DOHH2 (cell line): ENCODE data around the gene VSTM2L.

Experiments used
- EZH2phosphoT487 ChIP-seq: fragments of 200-600 bp; sonication (generic); IDR thresholded peaks from 2 replicates; pipeline ENCODE4 v1.6.1; 2017; ENCODE audit warnings: borderline replicate concordance, mild to moderate bottlenecking, antibody characterized with exemption, low read length, moderate library complexity, mixed read lengths
- TF ChIP-seq, protein P1 (sequence below): fragments of 200-600 bp; sonication (generic); IDR thresholded peaks from one replicate; pipeline ENCODE4 v1.5.1; 2014; ENCODE audit warnings: antibody characterized with exemption, mild to moderate bottlenecking, low read depth, low read length; ENCODE audit not compliant: poor library complexity, severe bottlenecking

DNA sequence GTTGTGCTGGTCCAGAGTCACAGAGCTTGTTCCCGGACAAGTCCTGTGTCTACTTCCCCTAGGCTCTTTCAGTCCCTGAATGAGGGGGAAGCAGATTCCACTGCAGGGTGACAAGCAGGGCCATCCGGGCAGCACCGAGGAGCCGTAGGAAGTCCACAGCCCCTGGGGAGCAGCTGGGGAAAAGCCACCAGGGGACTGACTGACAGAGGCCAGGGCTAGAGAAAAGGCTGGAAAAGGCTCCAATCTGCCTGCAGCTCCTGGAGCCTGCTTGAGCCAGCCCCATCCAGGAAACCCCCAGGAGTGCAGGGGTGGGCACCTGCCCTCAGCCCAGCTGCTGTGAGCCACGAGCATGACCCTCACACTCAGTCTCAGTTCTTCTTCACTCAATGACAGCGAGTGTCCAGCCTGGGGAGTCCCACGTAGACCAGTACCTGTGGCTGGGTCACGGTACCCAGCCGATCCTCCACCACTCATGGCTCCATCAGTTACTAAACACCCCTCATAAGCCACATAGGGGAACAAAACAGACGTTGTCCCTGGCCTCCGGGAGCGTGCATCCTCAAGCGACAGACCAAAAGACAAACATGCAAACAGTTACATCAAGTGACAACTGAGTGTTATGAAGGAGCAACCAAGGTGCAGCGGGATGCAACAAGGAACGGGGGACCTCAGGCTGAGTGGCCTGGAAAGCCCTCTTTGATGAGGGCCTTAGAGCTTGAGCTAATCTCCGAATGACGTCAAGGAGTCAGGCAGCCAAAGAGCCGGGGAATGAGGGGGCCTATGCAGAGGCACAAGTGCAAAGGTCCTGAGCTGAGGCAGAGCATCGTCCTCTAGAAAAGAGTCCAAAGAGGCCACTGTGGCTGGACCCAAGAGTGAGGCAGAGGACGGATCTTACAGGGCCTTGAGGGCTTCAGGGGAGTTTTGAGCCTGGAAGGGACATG is 24.8 kb upstream of the VSTM2L start:
- TF ChIP-seq, protein P1, sequence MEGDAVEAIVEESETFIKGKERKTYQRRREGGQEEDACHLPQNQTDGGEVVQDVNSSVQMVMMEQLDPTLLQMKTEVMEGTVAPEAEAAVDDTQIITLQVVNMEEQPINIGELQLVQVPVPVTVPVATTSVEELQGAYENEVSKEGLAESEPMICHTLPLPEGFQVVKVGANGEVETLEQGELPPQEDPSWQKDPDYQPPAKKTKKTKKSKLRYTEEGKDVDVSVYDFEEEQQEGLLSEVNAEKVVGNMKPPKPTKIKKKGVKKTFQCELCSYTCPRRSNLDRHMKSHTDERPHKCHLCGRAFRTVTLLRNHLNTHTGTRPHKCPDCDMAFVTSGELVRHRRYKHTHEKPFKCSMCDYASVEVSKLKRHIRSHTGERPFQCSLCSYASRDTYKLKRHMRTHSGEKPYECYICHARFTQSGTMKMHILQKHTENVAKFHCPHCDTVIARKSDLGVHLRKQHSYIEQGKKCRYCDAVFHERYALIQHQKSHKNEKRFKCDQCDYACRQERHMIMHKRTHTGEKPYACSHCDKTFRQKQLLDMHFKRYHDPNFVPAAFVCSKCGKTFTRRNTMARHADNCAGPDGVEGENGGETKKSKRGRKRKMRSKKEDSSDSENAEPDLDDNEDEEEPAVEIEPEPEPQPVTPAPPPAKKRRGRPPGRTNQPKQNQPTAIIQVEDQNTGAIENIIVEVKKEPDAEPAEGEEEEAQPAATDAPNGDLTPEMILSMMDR, result no peak
- TF ChIP-seq EZH2phosphoT487, result no peak
